HG03432 (cell line): ENCODE data around the gene HOXB4.

ENCODE experiments used
- ATAC-seq: cut with Tn5 transposase; IDR thresholded peaks from one replicate; pipeline ENCODE4 v1.9.1; 2021; ENCODE audit warnings: mild to moderate bottlenecking, moderate library complexity; ENCODE audit not compliant: unreplicated experiment

HOXB4 gene

GRCh38 chr17:48590607-48591161 is 12.5 kb upstream of the HOXB4 start:
- ATAC-seq: no peak

- ATAC-seq: no peak
These were observed 11.9 kb upstream of the HOXB4 start, which contains the start of gene HOXB3 for GRCh38 chr17:48589831-48590606. TSS of gene HOXB3 (minus strand) at chr17:48590241. CDS start at chr17:48552474, 37,767 bp downstream.

GRCh38 chr17:48589060-48589830 is 11.1 kb upstream of the HOXB4 start:
- no peak for ATAC-seq

- ATAC-seq: no peak
These were observed 10.4 kb upstream of the HOXB4 start for GRCh38 chr17:48588528-48588927.

- ATAC-seq: no peak
These were observed 9.9 kb upstream of the HOXB4 start for GRCh38 chr17:48588074-48588415.

- no peak for ATAC-seq
These were observed 9.3 kb upstream of the HOXB4 start for GRCh38 chr17:48587276-48588073.

- no peak for ATAC-seq
These were observed 8.5 kb upstream of the HOXB4 start for GRCh38 chr17:48586355-48587258.

GRCh38 chr17:48584223-48584741 is 6.1 kb upstream of the HOXB4 start:
- no peak for ATAC-seq

- no peak for ATAC-seq
These were observed 5.6 kb upstream of the HOXB4 start for GRCh38 chr17:48583708-48584222.

GRCh38 chr17:48582750-48583069 is 4.6 kb upstream of the HOXB4 start:
- no peak for ATAC-seq

GRCh38 chr17:48579760-48580554 is 1.8 kb upstream of the HOXB4 start:
- no peak for ATAC-seq

- no peak for ATAC-seq
These were observed 1.3 kb upstream of the HOXB4 start for GRCh38 chr17:48579471-48579759.

GRCh38 chr17:48578616-48579470 is 693 bp upstream of the HOXB4 start:
- peak; percentile 34 for ATAC-seq

GRCh38 chr17:48577330-48577945 is 712 bp downstream of the HOXB4 start:
- no peak for ATAC-seq

- ATAC-seq: no peak
These were observed 1.5 kb downstream of the HOXB4 start for GRCh38 chr17:48576479-48577309.

GRCh38 chr17:48575673-48576478 is 2.3 kb downstream of the HOXB4 start:
- no peak for ATAC-seq
